NCI-H2081 (cell line): ENCODE results near the gene TMEM239.

Experiments used
- DNase-seq, 2 experiments: peaks; one replicate each; lab custom pipeline; 2025; lab: John Stamatoyannopoulos, UW

Gene TMEM239

DNA sequence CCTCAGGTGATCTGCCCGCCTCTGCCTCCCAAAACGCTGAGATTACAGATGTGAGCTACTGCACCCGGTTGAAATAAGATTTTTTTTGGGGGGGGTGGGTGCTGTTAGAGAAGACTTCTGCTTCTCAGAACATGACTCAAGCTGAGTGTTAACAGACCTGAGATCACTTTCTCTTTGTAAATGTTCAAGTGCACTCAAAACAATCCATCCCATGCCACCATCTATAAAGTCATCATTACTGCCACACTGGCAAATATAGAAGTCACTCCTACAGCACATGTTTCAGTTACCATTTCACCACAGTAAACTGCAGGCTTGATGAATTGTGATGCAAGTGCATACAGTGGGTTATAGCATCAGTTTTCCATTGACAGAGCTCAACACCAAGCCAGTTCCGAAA lies 33.4 kb downstream of the TMEM239 start:
- DNase-seq: no peak

GRCh38 chr20:2851086-2851485 lies 34.9 kb downstream of the TMEM239 start:
- DNase-seq: no peak

DNA sequence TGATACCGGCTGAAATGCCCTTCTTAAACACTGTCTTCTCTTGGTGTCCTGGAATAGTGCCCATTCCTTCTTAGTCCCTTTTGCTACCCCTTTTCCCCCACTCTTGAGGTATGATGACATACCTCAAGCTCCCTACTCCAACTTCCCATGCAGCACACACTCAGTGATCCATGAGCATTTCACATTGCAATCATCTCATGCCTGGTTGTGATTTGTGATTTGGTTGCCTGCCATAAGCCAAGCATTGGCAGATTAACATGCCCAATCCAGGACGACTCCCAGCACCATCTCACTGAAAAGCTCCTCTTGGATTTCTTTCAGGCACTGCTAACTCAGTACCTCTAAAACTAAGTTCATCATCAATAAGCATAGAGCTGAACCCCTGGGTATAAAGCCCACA lies 42.4 kb downstream of the TMEM239 start:
- DNase-seq: no peak

DNA sequence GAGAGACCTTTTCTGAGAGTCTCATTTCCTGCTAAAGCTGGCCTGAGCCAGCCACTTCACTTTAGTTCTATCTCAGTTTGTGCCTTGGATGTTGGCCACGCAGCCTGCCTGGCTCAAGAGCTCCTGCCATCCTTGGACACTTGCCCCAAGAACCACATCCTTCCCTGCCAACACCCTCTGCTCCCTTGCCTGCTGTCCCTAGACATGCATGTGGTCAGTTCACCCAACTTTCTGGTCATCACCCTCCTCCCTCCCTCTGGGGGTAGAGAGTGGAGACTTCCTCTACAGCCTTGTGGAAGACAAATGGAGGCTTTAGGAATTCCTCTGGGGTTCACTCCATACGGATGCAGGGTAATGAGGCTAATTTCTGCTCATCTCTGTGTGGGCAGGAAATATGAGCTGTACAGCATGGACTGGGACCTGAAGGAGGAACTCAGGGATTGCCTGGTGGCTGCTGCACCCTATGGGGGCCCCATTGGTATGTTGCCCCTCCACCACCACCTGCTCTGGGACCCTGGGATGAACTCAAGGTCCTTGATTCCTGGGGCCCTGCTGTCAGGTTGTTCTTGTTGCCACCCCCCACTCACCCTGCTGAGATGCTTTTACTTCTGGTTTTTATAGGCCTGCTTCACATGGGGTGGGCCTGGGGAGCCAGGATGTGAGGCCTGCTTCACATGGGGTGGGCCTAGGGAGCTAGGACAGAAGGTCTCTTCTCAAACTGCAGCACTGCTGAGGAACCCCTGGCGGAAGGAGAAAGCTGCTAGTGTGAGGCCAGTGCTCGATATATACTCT lies 43.4 kb downstream of the TMEM239 start:
- DNase-seq: no peak

DNA sequence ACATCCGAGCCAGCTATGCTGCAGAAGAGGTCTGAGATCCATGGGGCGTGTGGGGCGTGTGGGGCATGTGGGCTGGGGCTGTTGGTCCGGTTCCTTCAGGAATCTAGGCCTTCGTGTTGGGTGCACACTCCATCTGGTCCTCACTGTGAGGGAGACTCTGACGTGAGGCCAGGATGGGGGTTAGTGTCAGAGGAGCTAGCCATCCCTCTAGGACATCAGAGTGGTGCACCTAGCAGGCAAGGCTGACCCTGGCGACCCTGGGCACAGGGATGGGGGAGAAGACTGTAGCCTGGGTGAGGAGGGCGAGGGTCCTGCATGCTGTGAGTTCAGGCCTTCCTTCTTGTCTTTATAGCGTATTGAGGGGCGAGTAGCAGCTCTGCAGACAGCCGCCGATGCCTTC lies 48.5 kb downstream of the TMEM239 start:
- no peak for DNase-seq

DNA sequence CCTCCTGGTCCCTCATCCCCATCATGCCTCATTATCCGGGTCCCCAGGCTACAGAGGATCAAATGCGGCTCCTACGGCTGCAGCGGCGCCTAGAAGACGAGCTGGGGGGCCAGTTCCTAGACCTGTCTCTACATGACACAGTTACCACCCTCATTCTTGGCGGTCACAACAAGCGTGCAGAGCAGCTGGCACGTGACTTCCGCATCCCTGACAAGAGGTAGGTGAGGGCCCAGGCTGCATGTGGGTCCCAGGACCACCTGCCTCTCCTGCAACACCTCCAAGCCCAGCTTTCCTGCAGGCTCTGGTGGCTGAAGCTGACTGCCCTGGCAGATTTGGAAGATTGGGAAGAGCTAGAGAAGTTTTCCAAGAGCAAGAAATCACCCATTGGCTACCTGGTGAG lies 48.9 kb downstream of the TMEM239 start:
- DNase-seq: no peak

DNA sequence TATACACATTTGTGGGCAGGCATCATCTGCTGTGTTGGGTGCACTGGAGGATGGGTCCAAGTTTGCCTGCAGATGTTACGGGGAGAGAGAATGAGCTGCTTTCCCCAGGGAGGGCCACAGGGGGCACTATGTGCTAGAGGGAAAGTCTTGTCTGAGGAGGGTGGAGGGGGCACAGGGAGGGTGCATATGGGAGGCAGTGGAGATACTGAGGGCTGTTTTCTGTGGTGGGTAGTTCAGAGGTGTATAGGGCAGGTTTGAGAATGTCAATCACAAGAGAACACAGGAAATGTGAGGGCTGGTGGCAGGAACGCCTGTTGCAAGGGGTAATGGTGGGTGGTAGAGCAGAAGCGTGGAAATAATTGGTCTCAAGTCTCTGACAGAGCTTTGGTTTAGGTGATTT lies 49.5 kb downstream of the TMEM239 start:
- no peak for DNase-seq

DNA sequence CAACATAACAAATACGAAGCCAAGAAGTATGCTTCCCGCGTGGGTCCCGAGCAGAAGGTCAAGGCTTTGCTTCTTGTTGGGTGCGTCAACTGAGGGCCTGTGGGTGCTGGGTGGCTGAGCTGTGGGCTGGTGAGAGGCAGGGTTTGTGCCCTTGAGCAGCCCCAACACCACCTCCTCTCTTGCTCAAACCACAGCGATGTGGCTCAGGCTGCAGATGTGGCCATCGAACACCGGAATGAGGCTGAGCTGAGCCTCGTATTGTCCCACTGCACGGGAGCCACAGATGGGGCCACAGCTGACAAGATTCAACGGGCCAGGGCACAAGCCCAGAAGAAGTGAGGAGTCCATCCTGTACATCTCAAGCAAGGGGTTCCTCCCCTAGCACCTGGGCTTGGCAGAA lies 50.1 kb downstream of the TMEM239 start:
- no peak for DNase-seq

- DNase-seq: no peak
These were observed 51.1 kb downstream of the TMEM239 start for GRCh38 chr20:2867081-2867864.
